ENCODE measurements around the gene AP1B1. TPM values are rescaled to one million over a fixed set of nuclear protein-coding genes. Genes with fewer than 3 reads are reported as not detected.

AP1B1 gene
- 68.2 and 80.7 TPM in 2 replicates for total RNA-seq
- polyA plus RNA-seq, result 55.1 and 67.4 TPM in 2 replicates

DNA sequence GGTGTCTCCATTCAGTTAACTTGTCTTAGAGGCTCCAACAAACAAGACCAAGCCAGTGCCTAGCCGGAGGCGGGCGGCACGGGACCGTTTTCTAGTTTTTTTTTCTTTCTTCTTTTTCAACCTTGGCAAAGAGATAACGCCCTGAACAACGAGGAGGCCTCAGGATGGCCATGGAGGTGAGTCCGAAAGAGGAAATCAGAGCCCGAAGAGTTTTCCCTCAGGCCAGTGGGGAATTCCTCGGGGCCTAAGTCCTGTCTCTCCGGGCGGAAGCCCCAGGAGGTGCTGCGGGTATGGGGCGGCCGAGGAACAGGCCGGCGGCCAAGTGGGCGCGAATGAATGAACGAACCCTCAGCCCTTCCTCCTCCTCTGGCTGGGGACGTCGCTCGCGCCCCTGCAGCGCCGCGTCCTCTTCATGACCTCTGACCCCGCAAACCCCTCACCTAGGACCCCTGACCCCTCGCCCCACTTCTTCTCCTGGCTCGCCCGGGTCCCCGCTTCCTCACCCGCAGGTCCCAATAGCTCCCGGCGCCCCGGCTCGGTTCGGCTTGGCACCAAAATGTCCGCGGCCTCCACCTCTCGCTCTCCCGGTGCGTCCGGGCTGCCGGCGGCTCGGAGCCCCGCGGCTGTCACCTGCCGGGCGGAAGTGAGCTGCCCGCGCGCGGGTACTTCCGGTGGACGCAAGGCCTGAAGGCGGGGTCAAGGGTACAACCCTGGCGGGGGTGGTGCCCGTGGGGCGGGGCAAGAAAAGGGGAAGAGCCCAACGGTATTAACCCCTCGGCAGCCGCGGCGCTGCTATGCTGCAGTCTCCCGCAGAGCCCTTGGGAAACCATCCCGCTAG lies at the start of gene AP1B1:
Gene AP1B1, minus strand, starts transcription at position 650 of the 838 bp plus-strand sequence. CDS start 21,327 bp downstream, outside the sequence.
- no peak for TF ChIP-seq CTCF (IDR thresholded peaks at IDR 0.05; ENCODE audit: low read depth, low read length)
- H3K36me3 ChIP-seq, result no peaks in the 10 kb centered on the region
- no peaks in the 10 kb centered on the region for H3K27me3 ChIP-seq
- H3K4me1 ChIP-seq (ENCODE audit: low read depth), result peaks cover 9% of the 10 kb centered on the region
- H3K4me3 ChIP-seq, result peak within 1 kb of the TSS; percentile 65
- peak; percentile 93 to 96 for DNase-seq (ENCODE audit: low read depth in 1 of 2, low spot score in 1 of 2)
- H3K9me3 ChIP-seq (ENCODE audit: low read depth), result no peaks in the 10 kb centered on the region
- H3K27ac ChIP-seq, result peak within 1 kb of the TSS; percentile 31

- TF ChIP-seq CTCF (IDR thresholded peaks at IDR 0.05; ENCODE audit: low read depth, low read length), result no peak
- H3K4me3 ChIP-seq, result no peak overlapping the region
Observed at GRCh38 chr22:29435236-29436136, 47.1 kb upstream of the AP1B1 start.

GRCh38 chr22:29434288-29434687 lies 45.9 kb upstream of the AP1B1 start:
- no peak overlapping the region for H3K27ac ChIP-seq
- TF ChIP-seq CTCF (IDR thresholded peaks at IDR 0.05; ENCODE audit: low read depth, low read length), result no peak
- peaks cover 6% of the 10 kb centered on the region for H3K4me1 ChIP-seq (ENCODE audit: low read depth)
- H3K9me3 ChIP-seq (ENCODE audit: low read depth), result no peaks in the 10 kb centered on the region
- no peak for DNase-seq (ENCODE audit: low read depth in 1 of 2, low spot score in 1 of 2)
- H3K27me3 ChIP-seq, result no peaks in the 10 kb centered on the region
- H3K36me3 ChIP-seq, result no peaks in the 10 kb centered on the region
- no peak overlapping the region for H3K4me3 ChIP-seq

More at GRCh38 chr22:29435236-29436136, 47.1 kb upstream of the AP1B1 start:
- Histone ChIP-seq H3K9me3 (ENCODE audit: low read depth) (no peaks in the 10 kb centered on the region), H3K27me3 (no peaks in the 10 kb centered on the region), H3K36me3 (no peaks in the 10 kb centered on the region), H3K4me1 (ENCODE audit: low read depth) (peaks cover 6% of the 10 kb centered on the region), H3K27ac (no peak overlapping the region)
- no peak for DNase-seq (ENCODE audit: low read depth in 1 of 2, low spot score in 1 of 2)

GRCh38 chr22:29433856-29434255 lies 45.5 kb upstream of the AP1B1 start:
- Histone ChIP-seq H3K27ac (no peak overlapping the region), H3K4me1 (ENCODE audit: low read depth) (peaks cover 6% of the 10 kb centered on the region)
- no peak for TF ChIP-seq CTCF (IDR thresholded peaks at IDR 0.05; ENCODE audit: low read depth, low read length)

DNA sequence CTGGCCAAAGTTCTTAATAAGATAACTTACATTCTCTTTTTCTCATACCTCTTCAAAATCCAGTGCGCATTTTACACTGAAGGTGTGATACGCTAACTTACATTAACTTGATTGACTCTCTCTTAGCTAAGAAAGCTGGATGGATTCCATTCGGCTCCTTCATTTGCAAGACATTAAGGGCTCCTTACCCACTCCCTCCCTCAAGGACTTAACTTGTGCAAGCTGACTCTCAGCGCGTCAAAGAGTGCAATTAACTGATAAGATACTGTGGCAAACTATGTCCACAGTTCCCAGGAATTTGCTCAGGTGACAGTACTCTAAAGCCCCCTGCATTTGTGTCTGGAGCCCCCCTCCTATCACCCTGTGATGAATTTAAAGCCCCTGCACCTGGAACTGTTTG lies 43.6 kb upstream of the AP1B1 start:
- H3K27ac ChIP-seq, result no peak overlapping the region
- no peaks in the 10 kb centered on the region for H3K36me3 ChIP-seq
- peaks cover 6% of the 10 kb centered on the region for H3K4me1 ChIP-seq (ENCODE audit: low read depth)
- DNase-seq (ENCODE audit: low read depth in 1 of 2, low spot score in 1 of 2), result peak in 1 of 2 donors; percentile 25
- H3K9me3 ChIP-seq (ENCODE audit: low read depth), result no peaks in the 10 kb centered on the region
- no peak for TF ChIP-seq CTCF (IDR thresholded peaks at IDR 0.05; ENCODE audit: low read depth, low read length)
- H3K4me3 ChIP-seq, result no peak overlapping the region
- H3K27me3 ChIP-seq, result no peaks in the 10 kb centered on the region

More at GRCh38 chr22:29433856-29434255, 45.5 kb upstream of the AP1B1 start:
- Histone ChIP-seq H3K27me3 (no peaks in the 10 kb centered on the region), H3K36me3 (no peaks in the 10 kb centered on the region), H3K9me3 (ENCODE audit: low read depth) (no peaks in the 10 kb centered on the region), H3K4me3 (no peak overlapping the region)
- DNase-seq (ENCODE audit: low read depth in 1 of 2, low spot score in 1 of 2), result no peak
